Measurements from ENCODE around the gene CENPF.
A peak's percentile ranks its signal among the peaks of the same experiment; 100 is the strongest.
"Not testable (repeated sequence)": the region's sequence is repeated elsewhere in the genome, so short reads cannot be mapped to it uniquely, and the experiment has no call there.

CENPF gene, protein sequence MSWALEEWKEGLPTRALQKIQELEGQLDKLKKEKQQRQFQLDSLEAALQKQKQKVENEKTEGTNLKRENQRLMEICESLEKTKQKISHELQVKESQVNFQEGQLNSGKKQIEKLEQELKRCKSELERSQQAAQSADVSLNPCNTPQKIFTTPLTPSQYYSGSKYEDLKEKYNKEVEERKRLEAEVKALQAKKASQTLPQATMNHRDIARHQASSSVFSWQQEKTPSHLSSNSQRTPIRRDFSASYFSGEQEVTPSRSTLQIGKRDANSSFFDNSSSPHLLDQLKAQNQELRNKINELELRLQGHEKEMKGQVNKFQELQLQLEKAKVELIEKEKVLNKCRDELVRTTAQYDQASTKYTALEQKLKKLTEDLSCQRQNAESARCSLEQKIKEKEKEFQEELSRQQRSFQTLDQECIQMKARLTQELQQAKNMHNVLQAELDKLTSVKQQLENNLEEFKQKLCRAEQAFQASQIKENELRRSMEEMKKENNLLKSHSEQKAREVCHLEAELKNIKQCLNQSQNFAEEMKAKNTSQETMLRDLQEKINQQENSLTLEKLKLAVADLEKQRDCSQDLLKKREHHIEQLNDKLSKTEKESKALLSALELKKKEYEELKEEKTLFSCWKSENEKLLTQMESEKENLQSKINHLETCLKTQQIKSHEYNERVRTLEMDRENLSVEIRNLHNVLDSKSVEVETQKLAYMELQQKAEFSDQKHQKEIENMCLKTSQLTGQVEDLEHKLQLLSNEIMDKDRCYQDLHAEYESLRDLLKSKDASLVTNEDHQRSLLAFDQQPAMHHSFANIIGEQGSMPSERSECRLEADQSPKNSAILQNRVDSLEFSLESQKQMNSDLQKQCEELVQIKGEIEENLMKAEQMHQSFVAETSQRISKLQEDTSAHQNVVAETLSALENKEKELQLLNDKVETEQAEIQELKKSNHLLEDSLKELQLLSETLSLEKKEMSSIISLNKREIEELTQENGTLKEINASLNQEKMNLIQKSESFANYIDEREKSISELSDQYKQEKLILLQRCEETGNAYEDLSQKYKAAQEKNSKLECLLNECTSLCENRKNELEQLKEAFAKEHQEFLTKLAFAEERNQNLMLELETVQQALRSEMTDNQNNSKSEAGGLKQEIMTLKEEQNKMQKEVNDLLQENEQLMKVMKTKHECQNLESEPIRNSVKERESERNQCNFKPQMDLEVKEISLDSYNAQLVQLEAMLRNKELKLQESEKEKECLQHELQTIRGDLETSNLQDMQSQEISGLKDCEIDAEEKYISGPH (N-terminal part only)

DNA sequence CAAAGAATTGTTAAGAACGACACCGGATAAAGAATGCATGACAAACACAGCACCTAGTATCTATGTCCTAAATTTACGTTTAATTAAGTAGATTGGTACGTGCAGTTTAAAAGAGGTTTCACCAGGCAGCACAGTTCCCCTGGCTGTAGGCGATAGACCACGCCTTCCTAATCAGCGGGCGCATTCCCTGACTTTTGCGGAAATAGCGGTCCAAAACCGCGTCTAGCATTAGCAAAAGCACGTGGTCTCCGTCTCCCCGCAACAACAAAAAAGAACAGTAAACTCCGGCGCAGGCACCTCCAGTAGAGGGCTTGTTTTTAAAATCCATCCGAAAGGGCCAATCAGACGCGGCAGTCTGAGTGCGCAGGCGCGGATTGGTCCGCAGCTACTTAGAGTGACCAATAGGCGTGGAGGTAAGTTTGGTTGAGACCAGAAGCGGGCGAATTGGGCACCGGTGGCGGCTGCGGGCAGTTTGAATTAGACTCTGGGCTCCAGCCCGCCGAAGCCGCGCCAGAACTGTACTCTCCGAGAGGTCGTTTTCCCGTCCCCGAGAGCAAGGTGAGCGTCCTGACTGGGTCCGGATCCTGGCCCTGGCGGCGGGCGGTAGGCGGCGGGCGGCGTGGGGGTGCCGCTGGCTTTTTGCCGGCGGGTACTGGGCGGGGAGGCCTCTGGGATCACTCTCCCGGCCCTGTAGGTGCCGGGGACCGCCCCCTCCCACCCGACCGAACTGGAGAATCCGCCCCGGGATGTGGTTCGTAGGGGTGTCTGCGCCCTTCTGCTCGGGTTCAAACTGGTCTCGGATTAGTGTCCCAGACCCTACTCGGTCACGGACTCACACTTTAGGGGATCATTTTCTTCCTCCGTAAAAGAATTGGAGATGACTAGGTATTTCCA lies at the start of gene CENPF:
Gene CENPF (plus strand): TSS at position 432 of the 894 bp plus-strand sequence. CDS start 10,560 bp downstream, outside the sequence.
- DNase-seq (ENCODE audit: low read depth): peak; percentile 94

DNA sequence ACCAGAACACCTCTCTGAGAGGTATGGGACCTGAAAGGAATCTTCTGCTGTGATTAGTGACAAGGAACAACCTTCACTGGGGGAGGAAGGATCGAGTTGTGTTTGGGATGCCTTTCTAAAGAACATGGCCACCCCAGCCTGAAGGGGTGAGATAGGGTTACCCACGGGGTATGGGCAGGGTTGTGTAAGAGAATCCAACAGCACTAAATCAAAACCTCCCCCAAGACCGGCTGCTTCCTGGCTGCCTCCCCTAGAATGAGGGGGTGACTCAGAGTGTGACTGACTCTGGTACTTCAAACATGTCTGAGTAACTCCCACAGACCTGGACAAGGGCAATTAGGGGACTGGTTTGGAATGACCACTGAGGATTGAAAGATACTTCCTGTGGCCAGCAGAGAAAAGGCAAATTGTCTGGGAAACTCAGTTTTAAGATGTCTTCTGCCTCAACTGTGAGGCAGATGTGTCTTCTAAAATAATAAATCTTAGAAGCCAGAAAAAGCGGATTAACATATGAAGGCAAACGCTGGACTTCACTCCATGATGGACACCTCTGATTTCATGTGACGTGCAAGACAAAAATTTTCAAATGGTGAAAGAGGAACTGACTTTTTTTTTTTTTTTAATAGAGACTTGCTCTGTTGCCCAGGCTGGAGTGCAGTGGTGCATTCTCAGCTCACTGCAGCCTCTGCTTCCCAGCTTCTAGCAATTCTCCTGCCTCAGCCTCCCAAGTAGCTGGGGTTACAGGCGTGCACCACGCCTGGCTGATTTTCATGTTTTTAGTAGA lies 44.9 kb upstream of the CENPF start:
- peak; percentile 88 for DNase-seq (ENCODE audit: low read depth)

DNA sequence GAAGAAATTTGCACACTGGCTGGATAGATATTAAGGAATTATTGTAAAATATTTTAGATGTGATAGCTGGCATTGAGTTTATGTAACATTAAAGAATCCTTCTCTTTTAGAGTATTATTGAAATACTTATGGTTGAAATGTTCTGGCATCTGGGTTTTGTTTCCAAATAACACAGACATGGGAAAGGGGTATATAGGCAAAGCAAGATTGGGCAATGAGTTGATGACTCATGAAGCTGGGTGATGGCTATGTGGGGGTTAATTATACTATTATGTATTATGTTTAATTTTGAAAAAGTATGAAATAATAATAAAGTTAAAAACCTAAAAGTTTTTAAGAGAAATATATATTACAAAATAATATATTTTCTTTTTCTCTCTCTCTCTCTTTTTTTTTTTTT lies 39.1 kb upstream of the CENPF start:
- DNase-seq (ENCODE audit: low read depth): no peak

DNA sequence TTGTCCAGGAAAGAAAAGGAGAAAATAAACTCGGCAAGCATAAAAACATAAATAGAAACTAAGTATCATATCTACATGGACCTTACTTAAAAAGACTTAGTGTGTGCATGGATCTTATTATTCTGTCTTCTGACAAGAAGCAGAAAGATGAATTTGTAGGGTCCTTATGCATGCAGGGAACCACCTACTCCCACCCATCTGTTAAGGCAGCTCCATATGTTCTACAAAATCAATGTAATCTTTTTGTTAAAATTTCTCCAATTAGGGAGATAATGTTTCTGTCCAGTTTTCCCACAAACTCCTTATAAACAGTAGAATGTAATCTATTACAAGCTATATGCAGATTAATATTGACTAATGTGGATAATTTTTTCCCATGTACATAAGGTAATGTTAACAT lies 37.7 kb upstream of the CENPF start:
- no peak for DNase-seq (ENCODE audit: low read depth)

DNA sequence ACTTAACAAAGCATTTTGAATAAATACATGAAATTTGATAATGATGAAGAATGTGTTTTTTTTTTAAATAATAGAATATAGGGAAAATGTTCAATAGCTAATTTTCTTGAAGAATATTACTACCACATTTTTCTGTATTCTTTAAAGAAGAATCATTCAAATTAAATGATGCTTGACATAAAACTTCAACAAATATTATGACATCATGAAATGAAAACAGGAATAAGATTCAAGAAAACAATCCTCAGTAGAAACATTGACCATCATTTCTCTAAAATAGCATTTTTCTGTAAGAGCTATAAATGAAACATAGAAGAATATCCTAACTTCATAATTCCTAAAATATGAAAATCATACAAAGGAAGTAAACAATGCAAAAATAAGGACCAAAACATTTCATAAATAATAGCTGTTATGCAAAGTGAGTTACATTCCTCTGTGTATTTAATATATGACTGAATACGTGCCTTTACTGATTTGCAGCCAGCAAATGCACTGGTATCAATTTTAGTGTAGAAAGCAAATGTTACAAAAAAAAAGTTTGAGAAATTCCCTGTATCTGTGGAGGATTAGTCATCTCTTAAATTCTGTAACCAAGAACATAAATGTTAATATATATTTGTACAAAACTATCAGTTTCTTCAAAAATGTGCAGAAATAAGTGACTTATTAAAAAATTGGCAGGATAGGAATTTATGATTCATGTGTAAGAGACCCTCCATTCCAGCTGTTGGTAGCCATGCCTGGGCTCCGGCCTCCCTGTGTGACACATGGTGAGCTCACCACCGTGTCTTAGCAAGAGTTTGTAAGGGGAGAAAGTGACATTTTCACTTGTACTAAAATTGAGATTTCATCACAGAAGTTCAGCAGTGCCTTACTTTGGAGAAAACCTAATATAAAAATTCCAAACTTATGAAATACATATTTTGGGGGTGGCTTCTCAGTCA lies 36.6 kb upstream of the CENPF start:
- DNase-seq (ENCODE audit: low read depth): no peak

DNA sequence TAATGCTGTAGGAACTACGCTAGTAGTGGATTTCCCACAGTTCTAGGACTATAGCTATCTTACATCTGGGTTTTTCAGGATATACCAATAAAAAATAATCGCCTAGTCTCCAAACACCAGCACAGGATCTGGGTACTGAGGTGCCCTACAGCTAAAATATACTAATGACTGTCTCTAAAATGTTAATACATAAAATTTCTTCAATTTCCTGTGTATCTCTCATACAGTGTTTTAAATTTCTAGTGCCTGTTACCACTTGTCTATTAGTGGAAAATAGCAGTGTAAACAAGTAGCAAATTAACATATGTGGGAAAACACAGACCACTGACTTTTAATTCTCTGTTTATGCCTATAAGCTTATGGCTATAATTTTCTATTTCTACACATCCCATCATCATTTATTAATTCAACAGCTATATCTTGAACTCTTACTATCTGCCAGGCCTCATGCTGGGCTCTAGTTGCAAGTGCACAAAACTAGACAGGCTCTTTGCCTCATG lies 35.5 kb upstream of the CENPF start:
- no peak for DNase-seq (ENCODE audit: low read depth)

DNA sequence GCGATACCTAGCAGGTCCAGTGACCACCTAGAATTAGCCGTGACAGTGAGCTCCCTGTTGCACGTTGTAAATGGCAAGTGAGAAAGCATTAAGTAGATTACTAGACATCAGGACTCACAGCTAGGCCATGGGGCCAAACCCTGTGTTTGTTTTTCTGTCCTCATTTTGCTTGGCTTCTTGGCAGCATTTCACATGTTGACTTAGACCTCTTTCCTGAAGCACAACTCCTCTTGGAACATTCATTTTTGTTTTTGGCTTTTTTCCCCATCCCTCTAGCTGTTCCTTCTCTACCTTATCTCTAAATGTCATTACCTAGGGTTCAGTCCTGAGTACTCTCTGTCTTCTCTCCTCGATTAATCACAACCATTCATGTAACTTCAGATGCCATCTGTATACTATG lies 34.7 kb upstream of the CENPF start:
- DNase-seq (ENCODE audit: low read depth): no peak

DNA sequence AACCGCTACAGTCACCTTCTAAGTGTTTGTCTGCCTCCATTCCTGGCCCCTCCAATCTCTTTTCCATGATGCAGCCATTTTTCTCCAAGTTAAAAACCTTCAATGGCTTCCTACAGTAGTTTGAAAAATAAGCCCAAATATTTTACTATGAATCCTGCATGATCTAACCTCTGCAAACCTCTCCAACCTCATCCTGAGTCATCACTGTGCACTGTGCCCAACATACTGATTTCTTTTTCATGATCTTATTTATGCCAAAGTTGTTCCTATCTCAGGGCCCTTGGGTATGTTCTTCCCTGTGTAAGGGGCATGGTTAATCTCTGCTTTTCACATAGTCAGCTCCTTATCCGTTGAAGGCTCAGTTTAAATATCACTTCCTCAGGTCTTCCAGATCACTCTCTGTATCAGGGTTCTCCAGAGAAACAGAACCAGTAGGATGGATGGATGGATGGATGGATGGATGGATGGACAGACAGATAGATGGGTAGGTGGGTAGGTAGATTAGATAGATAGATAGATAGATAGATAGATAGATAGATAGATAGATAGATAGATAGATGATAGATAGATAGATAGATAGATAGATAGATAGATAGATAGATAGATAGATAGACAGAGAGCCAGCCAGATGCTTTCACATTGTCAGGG lies 33.5 kb upstream of the CENPF start:
- no peak for DNase-seq (ENCODE audit: low read depth)

DNA sequence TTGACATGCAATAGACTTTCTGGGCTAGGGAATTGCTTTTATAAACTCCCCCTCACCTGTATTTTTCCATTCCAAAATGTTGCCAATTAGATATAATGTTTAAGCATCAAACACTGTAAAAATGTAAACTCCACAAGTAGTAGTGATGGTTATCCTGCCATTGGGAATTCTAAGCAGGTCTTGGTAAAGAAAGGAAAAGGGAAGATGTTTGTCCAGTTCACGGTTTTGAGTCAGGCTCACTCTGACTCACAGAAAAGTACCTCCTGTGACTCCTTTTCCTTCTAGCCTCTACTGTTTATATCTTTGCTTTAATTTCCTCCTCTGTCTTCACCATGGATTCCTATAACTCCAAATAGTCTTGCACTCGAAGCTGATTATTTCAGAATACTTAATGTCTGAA lies 32.6 kb upstream of the CENPF start:
- no peak for DNase-seq (ENCODE audit: low read depth)

DNA sequence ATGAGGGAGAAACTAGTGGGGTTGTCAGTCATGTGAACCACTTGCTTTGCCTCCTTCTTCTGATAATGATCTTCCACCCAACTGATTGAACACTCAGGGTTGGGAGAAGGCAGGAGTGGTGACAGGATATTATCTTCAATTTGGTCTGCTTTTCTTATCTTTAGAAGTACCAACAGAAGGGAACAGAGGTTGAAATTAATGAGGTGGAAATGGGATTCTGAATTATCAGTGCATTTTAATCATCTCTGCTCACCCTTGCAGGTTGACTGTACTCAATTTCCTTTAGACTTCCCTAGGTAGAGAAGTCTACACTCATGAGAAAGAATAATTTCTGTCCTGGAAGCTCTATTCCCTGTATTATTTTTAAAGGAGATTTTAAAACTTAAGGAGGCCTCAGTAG lies 31.7 kb upstream of the CENPF start:
- DNase-seq (ENCODE audit: low read depth): no peak

DNA sequence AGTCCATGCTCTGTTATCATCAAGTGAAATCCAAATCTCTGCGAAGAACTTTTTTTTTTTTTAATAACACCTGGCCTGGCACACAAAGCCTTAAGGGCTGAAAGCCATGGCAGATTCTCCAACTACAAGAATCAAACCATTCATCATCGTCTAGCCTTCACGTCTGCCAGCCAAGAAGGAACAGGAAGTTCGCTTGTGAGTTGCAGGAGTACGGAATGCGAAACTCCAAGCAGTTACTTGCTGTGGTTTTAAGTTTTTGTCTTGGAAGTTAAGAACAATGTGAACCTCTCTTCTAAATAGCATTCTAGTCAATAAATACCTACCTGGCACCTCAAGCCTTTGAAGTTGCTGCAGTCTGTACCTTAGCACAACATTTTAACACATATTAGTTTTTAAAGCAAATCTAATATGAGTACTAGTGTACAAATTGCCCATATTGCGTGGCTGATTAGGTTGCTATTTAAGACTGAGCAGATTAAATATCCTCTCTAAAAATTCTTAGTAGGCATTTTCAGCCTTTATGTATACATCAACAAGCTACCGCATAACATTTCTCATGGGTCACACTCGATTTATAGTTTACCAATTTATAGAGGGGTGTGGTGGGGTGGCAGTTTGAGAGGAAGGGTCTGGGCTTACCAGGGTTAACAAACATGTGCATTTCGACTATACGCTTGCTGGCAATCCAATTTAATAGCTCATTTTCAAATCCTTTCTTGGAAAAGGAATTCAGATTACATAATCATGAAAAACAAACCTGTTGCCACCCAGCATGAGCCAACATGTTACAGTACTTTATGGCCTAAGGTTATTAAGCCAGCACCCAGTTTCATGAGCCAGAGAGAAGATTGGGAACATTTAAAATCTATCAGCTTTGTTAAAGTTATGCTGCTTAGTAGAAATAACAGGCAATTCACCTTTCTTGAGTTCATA lies 29.3 kb upstream of the CENPF start:
- DNase-seq (ENCODE audit: low read depth): no peak

DNA sequence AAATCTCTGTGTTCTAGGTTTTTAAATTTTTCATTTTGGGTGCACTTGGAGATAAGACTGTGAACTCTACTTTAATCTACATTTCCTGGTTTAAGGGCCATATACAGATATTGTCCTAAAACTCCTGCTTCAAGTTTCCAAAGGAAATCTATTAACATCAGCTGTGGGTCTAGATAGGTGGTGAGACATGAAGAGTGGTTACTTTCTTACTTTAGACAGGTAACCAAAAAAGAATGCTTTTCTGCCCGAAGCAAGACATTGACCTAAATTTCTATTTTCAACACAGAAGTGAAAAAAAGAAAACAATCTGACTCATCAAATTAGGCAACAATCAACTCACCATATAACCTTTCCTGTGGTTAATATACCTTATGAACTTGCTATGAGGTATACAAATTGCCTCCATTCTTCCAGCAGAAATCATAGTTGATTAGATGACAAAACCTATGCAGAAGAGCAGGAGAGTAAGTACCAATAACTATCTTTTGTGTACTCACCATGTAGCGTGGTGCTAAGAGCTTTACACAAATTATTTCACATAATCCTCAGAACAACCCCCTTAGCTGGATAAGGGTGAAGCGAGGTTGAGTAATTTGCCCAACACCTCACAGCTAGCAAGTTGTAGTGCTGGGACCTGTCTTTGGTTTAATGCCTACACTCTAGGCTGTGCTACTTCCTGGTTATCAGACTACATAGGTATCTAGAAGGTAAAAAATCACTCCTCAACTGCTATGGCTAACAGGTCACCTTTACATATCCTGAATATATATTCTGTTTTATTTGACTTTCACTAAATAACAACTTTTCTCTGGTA lies 28.2 kb upstream of the CENPF start:
- no peak for DNase-seq (ENCODE audit: low read depth)

DNA sequence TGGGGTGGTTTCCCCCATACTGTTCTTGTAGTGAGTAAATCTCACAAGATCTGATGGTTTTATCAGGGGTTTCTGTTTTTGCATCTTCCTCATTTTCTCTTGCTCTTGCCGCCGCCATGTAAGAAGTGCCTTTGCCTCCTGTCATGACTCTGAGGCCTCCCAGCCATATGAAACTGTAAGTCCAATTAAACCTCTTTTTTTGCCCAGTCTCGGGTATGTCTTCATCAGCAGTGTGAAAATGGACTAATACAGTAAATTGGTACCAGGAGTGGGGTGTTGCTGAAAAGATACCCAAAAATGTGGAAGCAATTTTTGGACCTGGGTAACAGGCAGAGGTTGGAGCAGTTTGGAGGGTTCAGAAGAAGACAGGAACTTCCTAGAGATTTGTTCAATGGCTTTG lies 26.9 kb upstream of the CENPF start:
- not testable (repeated sequence) for DNase-seq (ENCODE audit: low read depth)

DNA sequence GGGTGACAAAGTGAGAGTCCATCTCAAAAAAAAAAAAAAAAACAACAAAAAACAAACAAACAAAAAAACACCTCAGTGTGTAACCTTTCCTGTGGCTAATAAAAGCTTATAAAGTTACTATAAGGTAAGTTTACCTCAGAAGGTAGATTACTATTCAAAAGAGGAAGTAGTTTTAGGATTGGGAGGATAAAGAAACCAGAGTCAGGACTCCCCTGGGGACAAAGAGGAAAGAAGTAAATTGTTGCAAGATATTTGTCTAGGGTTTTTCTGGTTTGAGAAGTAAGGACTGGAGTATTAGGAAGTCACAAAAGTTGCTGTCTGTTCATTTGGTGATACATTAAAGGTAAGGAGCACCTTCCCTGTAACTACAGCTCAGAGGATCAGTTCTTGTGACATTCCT lies 23.8 kb upstream of the CENPF start:
- DNase-seq (ENCODE audit: low read depth): no peak

DNA sequence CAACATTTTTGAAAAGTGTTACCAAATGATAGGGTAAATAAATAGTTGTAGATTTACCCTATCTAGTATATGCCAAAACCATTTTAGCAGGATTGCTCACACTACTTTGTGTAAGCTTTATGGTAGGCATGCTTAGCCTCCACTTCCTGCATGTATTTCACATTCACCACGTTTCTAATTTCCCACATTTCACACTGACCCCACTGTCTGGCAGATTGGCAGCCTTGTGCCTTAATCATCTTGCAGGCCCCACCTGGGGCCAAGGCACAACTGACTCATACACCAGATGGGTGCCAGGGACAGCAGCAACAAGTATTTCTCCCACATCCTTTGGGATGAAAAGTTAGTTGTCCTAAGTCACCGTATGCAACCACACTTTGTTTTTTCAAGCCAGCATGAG lies 21.2 kb upstream of the CENPF start:
- peak; percentile 78 for DNase-seq (ENCODE audit: low read depth)

DNA sequence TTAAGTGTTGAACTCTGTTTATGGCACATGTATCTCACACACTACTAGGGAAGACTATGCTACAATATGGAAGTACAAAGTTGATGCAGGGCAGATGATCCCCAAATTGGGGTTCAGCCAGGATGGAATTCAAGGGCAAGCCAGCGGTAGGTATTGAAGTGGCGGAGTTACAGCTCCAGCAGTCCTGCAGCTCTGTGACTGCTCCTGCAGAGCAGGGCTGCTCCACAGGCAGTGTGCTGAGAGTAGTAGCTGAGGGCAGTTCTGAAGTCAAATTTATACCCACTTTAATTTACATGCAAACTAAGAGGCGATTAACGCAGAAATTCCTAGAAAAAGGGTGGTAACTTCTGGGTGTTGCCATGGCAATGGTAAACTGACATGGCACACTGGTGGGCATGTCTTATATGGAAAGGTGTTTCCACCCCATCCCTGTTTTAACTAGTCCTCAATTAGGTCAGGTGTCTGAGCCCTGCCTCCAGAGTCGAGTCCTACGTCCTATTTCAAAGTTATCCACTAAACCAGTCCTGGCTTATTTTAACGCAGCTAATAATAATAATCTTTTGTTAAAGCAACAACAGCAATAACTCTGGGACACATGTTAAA lies 20.6 kb upstream of the CENPF start:
- no peak for DNase-seq (ENCODE audit: low read depth)
